Neural crest cell (in vitro differentiated cells): ENCODE data around the gene UBE3B. TPM values are rescaled to one million over a fixed set of nuclear protein-coding genes. Genes with fewer than 3 reads are reported as not detected.

Source experiments
- DNase-seq: peaks from one replicate; pipeline ENCODE4 v3.0.0; 2021; ENCODE audit warnings: low read depth, mixed read lengths, low spot score
- H3K27ac Mint-ChIP-seq: one replicate; pipeline ENCODE4 v1.8.0; 2021; ENCODE audit warnings: mild to moderate bottlenecking, mixed read lengths; ENCODE audit not compliant: unreplicated experiment
- H3K27me3 Mint-ChIP-seq: 2 replicates; pipeline ENCODE4 v1.8.0; 2021; ENCODE audit warnings: low read depth, mild to moderate bottlenecking, mixed read lengths
- H3K36me3 Mint-ChIP-seq: 2 replicates; pipeline ENCODE4 v1.8.0; 2021; ENCODE audit warnings: low read depth, mild to moderate bottlenecking, mixed read lengths
- H3K4me1 Mint-ChIP-seq: 2 replicates; pipeline ENCODE4 v1.8.0; 2021; ENCODE audit warnings: mixed read lengths
- H3K4me3 Mint-ChIP-seq: one replicate; pipeline ENCODE4 v1.8.0; 2021; ENCODE audit warnings: mild to moderate bottlenecking, mixed read lengths
- H3K9me3 Mint-ChIP-seq: 2 replicates; pipeline ENCODE4 v1.8.0; 2021; ENCODE audit warnings: mixed read lengths
- CTCF ChIP-seq: fragments of 200-600 bp; sonication (generic); conservative IDR thresholded peaks from 2 replicates; pipeline ENCODE4 v1.5.0; 2021; ENCODE audit warnings: antibody characterized with exemption, mild to moderate bottlenecking
- total RNA-seq: library from RNA; stranded (reverse); gene quantifications from 2 replicates; pipeline ENCODE4 v1.2.1, GENCODE V29; 2021

UBE3B gene
- total RNA-seq, 1 donor from 2014 or later: 35.9 TPM

GRCh38 chr12:109559601-109560000 lies 82.2 kb downstream of the UBE3B start:
- no peak overlapping the region for H3K4me3 Mint-ChIP-seq
- no peaks in the 10 kb centered on the region for H3K9me3 Mint-ChIP-seq
- no peaks in the 10 kb centered on the region for H3K36me3 Mint-ChIP-seq
- H3K4me1 Mint-ChIP-seq: peaks cover 11% of the 10 kb centered on the region
- no peak overlapping the region for H3K27ac Mint-ChIP-seq
- no peak for DNase-seq
- TF ChIP-seq CTCF: no peak
- no peaks in the 10 kb centered on the region for H3K27me3 Mint-ChIP-seq

- Mint-ChIP-seq H3K4me1 (peaks cover 11% of the 10 kb centered on the region), H3K27ac (peak overlapping the region; percentile 27), H3K9me3 (no peaks in the 10 kb centered on the region), H3K36me3 (no peaks in the 10 kb centered on the region), H3K4me3 (no peak overlapping the region), H3K27me3 (no peaks in the 10 kb centered on the region)
- TF ChIP-seq CTCF: no peak
- no peak for DNase-seq
Observed at GRCh38 chr12:109560867-109561710, 83.7 kb downstream of the UBE3B start.

- H3K9me3 Mint-ChIP-seq: no peaks in the 10 kb centered on the region
- no peak for DNase-seq
- H3K4me1 Mint-ChIP-seq: peaks cover 9% of the 10 kb centered on the region
- no peak overlapping the region for H3K4me3 Mint-ChIP-seq
- no peaks in the 10 kb centered on the region for H3K36me3 Mint-ChIP-seq
- no peak for TF ChIP-seq CTCF
- peak overlapping the region; percentile 72 for H3K27ac Mint-ChIP-seq
- no peaks in the 10 kb centered on the region for H3K27me3 Mint-ChIP-seq
Observed at GRCh38 chr12:109561711-109562030, 84.2 kb downstream of the UBE3B start.

- no peaks in the 10 kb centered on the region for H3K36me3 Mint-ChIP-seq
- no peak overlapping the region for H3K4me3 Mint-ChIP-seq
- no peak overlapping the region for H3K27ac Mint-ChIP-seq
- no peak for DNase-seq
- no peak for TF ChIP-seq CTCF
- no peaks in the 10 kb centered on the region for H3K27me3 Mint-ChIP-seq
- H3K9me3 Mint-ChIP-seq: no peaks in the 10 kb centered on the region
- H3K4me1 Mint-ChIP-seq: peaks cover 4% of the 10 kb centered on the region
Observed at GRCh38 chr12:109562871-109563270, 85.4 kb downstream of the UBE3B start.

- Mint-ChIP-seq H3K4me1 (peaks cover 3% of the 10 kb centered on the region), H3K27ac (no peak overlapping the region), H3K4me3 (no peak overlapping the region), H3K36me3 (no peaks in the 10 kb centered on the region), H3K9me3 (no peaks in the 10 kb centered on the region), H3K27me3 (no peaks in the 10 kb centered on the region)
- no peak for DNase-seq
- no peak for TF ChIP-seq CTCF
Observed at GRCh38 chr12:109563291-109564284, 86.2 kb downstream of the UBE3B start.
